ENCODE data around the gene FOCAD. TPM values are rescaled to one million over a fixed set of nuclear protein-coding genes. Genes with fewer than 3 reads are reported as not detected.

FOCAD gene
- total and polyA plus RNA-seq, 10 of the 15 experiments (the other 5 are each of a cell fraction or from before 2014, with no cell fraction given) = 13.7 to 93.0 (median 41.8) TPM

GRCh38 chr9:20640331-20641187, 43.5 kb upstream of the FOCAD start (continued):
- TF ChIP-seq, protein P1, sequence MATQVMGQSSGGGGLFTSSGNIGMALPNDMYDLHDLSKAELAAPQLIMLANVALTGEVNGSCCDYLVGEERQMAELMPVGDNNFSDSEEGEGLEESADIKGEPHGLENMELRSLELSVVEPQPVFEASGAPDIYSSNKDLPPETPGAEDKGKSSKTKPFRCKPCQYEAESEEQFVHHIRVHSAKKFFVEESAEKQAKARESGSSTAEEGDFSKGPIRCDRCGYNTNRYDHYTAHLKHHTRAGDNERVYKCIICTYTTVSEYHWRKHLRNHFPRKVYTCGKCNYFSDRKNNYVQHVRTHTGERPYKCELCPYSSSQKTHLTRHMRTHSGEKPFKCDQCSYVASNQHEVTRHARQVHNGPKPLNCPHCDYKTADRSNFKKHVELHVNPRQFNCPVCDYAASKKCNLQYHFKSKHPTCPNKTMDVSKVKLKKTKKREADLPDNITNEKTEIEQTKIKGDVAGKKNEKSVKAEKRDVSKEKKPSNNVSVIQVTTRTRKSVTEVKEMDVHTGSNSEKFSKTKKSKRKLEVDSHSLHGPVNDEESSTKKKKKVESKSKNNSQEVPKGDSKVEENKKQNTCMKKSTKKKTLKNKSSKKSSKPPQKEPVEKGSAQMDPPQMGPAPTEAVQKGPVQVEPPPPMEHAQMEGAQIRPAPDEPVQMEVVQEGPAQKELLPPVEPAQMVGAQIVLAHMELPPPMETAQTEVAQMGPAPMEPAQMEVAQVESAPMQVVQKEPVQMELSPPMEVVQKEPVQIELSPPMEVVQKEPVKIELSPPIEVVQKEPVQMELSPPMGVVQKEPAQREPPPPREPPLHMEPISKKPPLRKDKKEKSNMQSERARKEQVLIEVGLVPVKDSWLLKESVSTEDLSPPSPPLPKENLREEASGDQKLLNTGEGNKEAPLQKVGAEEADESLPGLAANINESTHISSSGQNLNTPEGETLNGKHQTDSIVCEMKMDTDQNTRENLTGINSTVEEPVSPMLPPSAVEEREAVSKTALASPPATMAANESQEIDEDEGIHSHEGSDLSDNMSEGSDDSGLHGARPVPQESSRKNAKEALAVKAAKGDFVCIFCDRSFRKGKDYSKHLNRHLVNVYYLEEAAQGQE (IDR thresholded peaks at IDR 0.05; ENCODE audit: low read depth, low read length) = no peak
- no peak for TF ChIP-seq BCLAF1 (IDR thresholded peaks at IDR 0.05)
- TF ChIP-seq, protein P2, sequence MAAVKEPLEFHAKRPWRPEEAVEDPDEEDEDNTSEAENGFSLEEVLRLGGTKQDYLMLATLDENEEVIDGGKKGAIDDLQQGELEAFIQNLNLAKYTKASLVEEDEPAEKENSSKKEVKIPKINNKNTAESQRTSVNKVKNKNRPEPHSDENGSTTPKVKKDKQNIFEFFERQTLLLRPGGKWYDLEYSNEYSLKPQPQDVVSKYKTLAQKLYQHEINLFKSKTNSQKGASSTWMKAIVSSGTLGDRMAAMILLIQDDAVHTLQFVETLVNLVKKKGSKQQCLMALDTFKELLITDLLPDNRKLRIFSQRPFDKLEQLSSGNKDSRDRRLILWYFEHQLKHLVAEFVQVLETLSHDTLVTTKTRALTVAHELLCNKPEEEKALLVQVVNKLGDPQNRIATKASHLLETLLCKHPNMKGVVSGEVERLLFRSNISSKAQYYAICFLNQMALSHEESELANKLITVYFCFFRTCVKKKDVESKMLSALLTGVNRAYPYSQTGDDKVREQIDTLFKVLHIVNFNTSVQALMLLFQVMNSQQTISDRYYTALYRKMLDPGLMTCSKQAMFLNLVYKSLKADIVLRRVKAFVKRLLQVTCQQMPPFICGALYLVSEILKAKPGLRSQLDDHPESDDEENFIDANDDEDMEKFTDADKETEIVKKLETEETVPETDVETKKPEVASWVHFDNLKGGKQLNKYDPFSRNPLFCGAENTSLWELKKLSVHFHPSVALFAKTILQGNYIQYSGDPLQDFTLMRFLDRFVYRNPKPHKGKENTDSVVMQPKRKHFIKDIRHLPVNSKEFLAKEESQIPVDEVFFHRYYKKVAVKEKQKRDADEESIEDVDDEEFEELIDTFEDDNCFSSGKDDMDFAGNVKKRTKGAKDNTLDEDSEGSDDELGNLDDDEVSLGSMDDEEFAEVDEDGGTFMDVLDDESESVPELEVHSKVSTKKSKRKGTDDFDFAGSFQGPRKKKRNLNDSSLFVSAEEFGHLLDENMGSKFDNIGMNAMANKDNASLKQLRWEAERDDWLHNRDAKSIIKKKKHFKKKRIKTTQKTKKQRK (IDR thresholded peaks at IDR 0.05; ENCODE audit: low read depth, low read length) = no peak
- no peak for TF ChIP-seq SUZ12 (IDR thresholded peaks at IDR 0.05; ENCODE audit: unreplicated experiment)
- TF ChIP-seq IKZF2 (IDR thresholded peaks at IDR 0.05) = peak; percentile 88 to 91
- TF ChIP-seq TARDBP (IDR thresholded peaks at IDR 0.05; ENCODE audit: borderline replicate concordance) = peak; percentile 79; the same call in 1 of the 2 replicates
- TF ChIP-seq CBFB (IDR thresholded peaks at IDR 0.05; ENCODE audit: low read depth) = peak; percentile 99
- TF ChIP-seq POLR2AphosphoS2 (IDR thresholded peaks at IDR 0.05; ENCODE audit: low read depth, low read length) = peak; percentile 80
- TF ChIP-seq ELK1 (IDR thresholded peaks at IDR 0.05; ENCODE audit: low read depth, low read length) = 0 out of 2 replicates have a peak, but pooled peaks have one; percentile 42
- peak; percentile 97 for TF ChIP-seq BCL11A (IDR thresholded peaks at IDR 0.05; ENCODE audit: low read depth, low read length)
- no peak for TF ChIP-seq STAT1 (conservative IDR thresholded peaks at IDR 0.05)
- TF ChIP-seq HSF1 (IDR thresholded peaks at IDR 0.05; ENCODE audit: low read depth, low read length) = no peak; the same call in 1 of the 2 replicates
- TF ChIP-seq SPI1 (IDR thresholded peaks at IDR 0.05; ENCODE audit: borderline replicate concordance, insufficient read depth, low read depth, low read length) = no peak; the same call in 1 of the 2 replicates
- TF ChIP-seq USF2 (IDR thresholded peaks at IDR 0.05; ENCODE audit: borderline replicate concordance, low read depth, low read length) = peak; percentile 75
